H1 (cell line): ENCODE measurements around the gene PROSER2. TPM values are rescaled to one million over a fixed set of nuclear protein-coding genes. Genes with fewer than 3 reads are reported as not detected.
"Not testable (repeated sequence)": the region's sequence is repeated elsewhere in the genome, so short reads cannot be mapped to it uniquely, and the experiment has no call there.

ENCODE experiments used
- CTCF ChIA-PET: fragments of 300-600 bp; sonication (Branson Sonifier 250); formaldehyde crosslinking; loops from one replicate; lab custom pipeline; 2021; ENCODE audit not compliant: partially characterized antibody; lab: Charles Lee
- POLR2A ChIA-PET: fragments of 300-600 bp; sonication (Branson Sonifier 250); formaldehyde crosslinking; loops from one replicate; lab custom pipeline; 2021; ENCODE audit warnings: inconsistent platforms; ENCODE audit not compliant: partially characterized antibody; lab: Charles Lee
- DNase-seq, 2 experiments: peaks; one replicate each; pipeline versions ENCODE4 v3.0.0 to v3.0.0-alpha.2; 2010 to 2022; ENCODE audit warnings: low spot score in 2 of 2, low read depth in 1 of 2, mixed read lengths in 1 of 2
- FAIRE-seq: peaks from 2 replicates; lab custom pipeline; 2011; peaks lifted over from hg19 to GRCh38; lab: Jason Lieb, UNC
- H2AFZ ChIP-seq: 2 replicates; pipeline ENCODE4 v1.8.1; 2012; ENCODE audit warnings: low read length, inconsistent platforms
- H2AK5ac ChIP-seq: 2 replicates; pipeline ENCODE4 v1.6.1; 2013; ENCODE audit warnings: low read depth, low read length
- H2BK120ac ChIP-seq: replicated peaks from 2 replicates; pipeline ENCODE3; 2013; ENCODE audit warnings: low read depth, low read length, inconsistent platforms
- H2BK12ac ChIP-seq: 2 replicates; pipeline ENCODE4 v1.6.1; 2013; ENCODE audit warnings: low read depth, low read length
- H2BK15ac ChIP-seq: 2 replicates; pipeline ENCODE4 v1.6.1; 2013; ENCODE audit warnings: low read length
- H2BK20ac ChIP-seq: 2 replicates; pipeline ENCODE4 v1.6.1; 2013; ENCODE audit warnings: low read length
- H2BK5ac ChIP-seq: 2 replicates; pipeline ENCODE4 v1.6.1; 2013; ENCODE audit warnings: low read depth, low read length
- H3K14ac ChIP-seq: 2 replicates; pipeline ENCODE4 v1.6.1; 2013; ENCODE audit warnings: inconsistent platforms; ENCODE audit not compliant: insufficient read length
- H3K18ac ChIP-seq: 2 replicates; pipeline ENCODE4 v1.6.1; 2013; ENCODE audit warnings: low read length; ENCODE audit errors: extremely low read depth
- H3K23ac ChIP-seq: 2 replicates; pipeline ENCODE4 v1.6.1; 2013; ENCODE audit warnings: inconsistent platforms; ENCODE audit not compliant: insufficient read length
- H3K23me2 ChIP-seq: 2 replicates; pipeline ENCODE4 v1.6.1; 2013; ENCODE audit warnings: low read depth, low read length
- H3K27ac ChIP-seq: 2 replicates; pipeline ENCODE4 v1.6.1; 2011; ENCODE audit warnings: low read depth, low read length, inconsistent platforms
- H3K27me3 ChIP-seq, 4 experiments: replicated peaks in 1 of 4; 1 replicate in 1 of 4; 2 replicates in 3 of 4; pipeline versions ENCODE4 v1.6.1 to v1.8.1; 2011 to 2013; ENCODE audit warnings: low read length in 3 of 4, mild to moderate bottlenecking in 3 of 4, inconsistent platforms in 2 of 4, mixed read lengths in 2 of 4, moderate library complexity in 1 of 4; ENCODE audit not compliant: control insufficient read depth in 3 of 4, insufficient read depth in 3 of 4; ENCODE audit errors: extremely low read depth in 1 of 4
- H3K36me3 ChIP-seq, 4 experiments: 2 replicates each; pipeline versions ENCODE4 v1.6.1 to v1.8.1; 2011 to 2013; ENCODE audit warnings: mild to moderate bottlenecking in 4 of 4, low read length in 3 of 4, moderate library complexity in 2 of 4, control low read depth in 1 of 4, inconsistent platforms in 1 of 4; ENCODE audit not compliant: insufficient read depth in 4 of 4, control insufficient read depth in 2 of 4
- H3K4ac ChIP-seq: replicated peaks from 2 replicates; pipeline ENCODE3; 2013; ENCODE audit warnings: low read length, low read depth, mixed read lengths, inconsistent platforms; ENCODE audit not compliant: insufficient read length
- H3K4me1 ChIP-seq, 4 experiments: replicated peaks in 1 of 4; 1 replicate in 1 of 4; 2 replicates in 3 of 4; pipeline versions ENCODE4 v1.6.1 to v1.8.1; 2011 to 2013; ENCODE audit warnings: low read length in 3 of 4, inconsistent platforms in 2 of 4, mixed read lengths in 1 of 4; ENCODE audit not compliant: insufficient read depth in 4 of 4, control insufficient read depth in 3 of 4
- H3K4me2 ChIP-seq, 2 experiments: 2 replicates each; pipeline versions ENCODE4 v1.6.1 to v1.8.1; 2011 to 2013; ENCODE audit warnings: low read depth in 2 of 2, low read length in 2 of 2, control low read depth in 1 of 2, inconsistent platforms in 1 of 2, mild to moderate bottlenecking in 1 of 2; ENCODE audit not compliant: insufficient read depth in 1 of 2
- H3K4me3 ChIP-seq, 4 experiments: fragments of 200-600, 300-600 bp in 1 of 4; sonication (generic), shearing (Covaris generic), sonication (Bioruptor Twin) in 1 of 4; 2 replicates each; pipeline versions ENCODE4 v1.5.1 to v1.8.1; 2011 to 2016; ENCODE audit warnings: low read length in 4 of 4, low read depth in 3 of 4, control low read depth in 2 of 4, inconsistent platforms in 2 of 4, mild to moderate bottlenecking in 2 of 4, mixed read lengths in 1 of 4, moderate library complexity in 1 of 4; ENCODE audit not compliant: insufficient read depth in 2 of 4; ENCODE audit errors: extremely low read depth in 1 of 4
- H3K56ac ChIP-seq: replicated peaks from 2 replicates; pipeline ENCODE3; 2013; ENCODE audit warnings: low read depth, mild to moderate bottlenecking, mixed read lengths, low read length, inconsistent platforms; ENCODE audit not compliant: insufficient read length
- H3K79me1 ChIP-seq: 2 replicates; pipeline ENCODE4 v1.6.1; 2013; ENCODE audit warnings: low read depth, low read length, control low read depth
- H3K79me2 ChIP-seq, 2 experiments: 2 replicates each; pipeline versions ENCODE4 v1.6.1 to v1.8.1; 2012 to 2013; ENCODE audit warnings: low read length in 2 of 2, mild to moderate bottlenecking in 2 of 2, inconsistent platforms in 1 of 2; ENCODE audit not compliant: insufficient read depth in 2 of 2, control insufficient read depth in 1 of 2
- H3K9ac ChIP-seq, 4 experiments: replicated peaks in 1 of 4; 1 replicate in 1 of 4; 2 replicates in 3 of 4; pipeline versions ENCODE4 v1.6.1 to v1.8.1; 2011 to 2013; ENCODE audit warnings: low read depth in 3 of 4, low read length in 3 of 4, control low read depth in 2 of 4, mild to moderate bottlenecking in 2 of 4, moderate library complexity in 2 of 4, inconsistent platforms in 1 of 4; ENCODE audit errors: extremely low read depth in 1 of 4
- H3K9me3 ChIP-seq, 2 experiments: 2 replicates each; pipeline versions ENCODE4 v1.6.1 to v1.8.1; 2012 to 2013; ENCODE audit warnings: mild to moderate bottlenecking in 2 of 2, moderate library complexity in 2 of 2, control low read depth in 1 of 2, inconsistent platforms in 1 of 2, low read depth in 1 of 2, low read length in 1 of 2, mixed read lengths in 1 of 2; ENCODE audit not compliant: insufficient read depth in 2 of 2
- H4K20me1 ChIP-seq, 2 experiments: replicated peaks in 1 of 2; 2 replicates each; pipeline versions ENCODE3 to v1.8.1; 2011 to 2013; ENCODE audit warnings: inconsistent platforms in 2 of 2, low read length in 2 of 2, mild to moderate bottlenecking in 1 of 2; ENCODE audit not compliant: insufficient read depth in 2 of 2, control insufficient read depth in 1 of 2
- H4K5ac ChIP-seq: 2 replicates; pipeline ENCODE4 v1.6.1; 2013; ENCODE audit warnings: low read length, low read depth, mixed read lengths, inconsistent platforms; ENCODE audit not compliant: insufficient read length
- H4K8ac ChIP-seq: 2 replicates; pipeline ENCODE4 v1.8.0; 2013; ENCODE audit warnings: mild to moderate bottlenecking, moderate library complexity, low read length, inconsistent platforms; ENCODE audit not compliant: insufficient read depth; ENCODE audit errors: extremely low read depth
- H4K91ac ChIP-seq: replicated peaks from 2 replicates; pipeline ENCODE3; 2013; ENCODE audit warnings: low read length, mixed read lengths, inconsistent platforms; ENCODE audit not compliant: insufficient read length
- WGBS, 2 experiments: shearing (Covaris generic) in 1 of 2; methylation state at CpG; one replicate each; pipeline versions ENCODE4 v1.1.6 to v1.1.7; 2013 to 2015; ENCODE audit warnings: low lambda C conversion rate in 2 of 2, mixed read lengths in 2 of 2, inconsistent platforms in 1 of 2, low coverage in 1 of 2, missing lambda C conversion rate in 1 of 2; ENCODE audit not compliant: insufficient replicate concordance in 2 of 2, insufficient coverage in 1 of 2, insufficient read length in 1 of 2; ENCODE audit errors: extremely low coverage in 1 of 2, missing lambda C conversion rate in 1 of 2; 5-methylcytosine and 5-hydroxymethylcytosine counted together
- polyA plus RNA-seq, 7 experiments: library from polyadenylated mRNA; depleted of rRNA in 3 of 7; stranded (reverse) in 5 of 7; unstranded in 2 of 7; fragments of >200 nt in 5 of 7; fragments of 200-250 nt in 2 of 7; gene quantifications; 1 replicate in 5 of 7; 2 replicates in 1 of 7; 4 replicates in 1 of 7; pipeline versions ENCODE4 v1.2.1 to v1.2.3, GENCODE V29; 2011 to 2013; ENCODE audit warnings: missing spikeins in 2 of 7, mixed read lengths in 2 of 7
- total RNA-seq: library from RNA; stranded (reverse); fragmentation: NEBNext Ultra II Directional; extraction: Animal tissue kit (Norgen Biotek cat#: 25700); gene quantifications from 2 replicates; pipeline ENCODE4 v1.2.1, GENCODE V29; 2021

The PROSER2 gene
- total and polyA plus RNA-seq, 2 of the 8 experiments (the other 6 are each of a cell fraction or from before 2014, with no cell fraction given): 3.9 to 13.7 TPM

DNA sequence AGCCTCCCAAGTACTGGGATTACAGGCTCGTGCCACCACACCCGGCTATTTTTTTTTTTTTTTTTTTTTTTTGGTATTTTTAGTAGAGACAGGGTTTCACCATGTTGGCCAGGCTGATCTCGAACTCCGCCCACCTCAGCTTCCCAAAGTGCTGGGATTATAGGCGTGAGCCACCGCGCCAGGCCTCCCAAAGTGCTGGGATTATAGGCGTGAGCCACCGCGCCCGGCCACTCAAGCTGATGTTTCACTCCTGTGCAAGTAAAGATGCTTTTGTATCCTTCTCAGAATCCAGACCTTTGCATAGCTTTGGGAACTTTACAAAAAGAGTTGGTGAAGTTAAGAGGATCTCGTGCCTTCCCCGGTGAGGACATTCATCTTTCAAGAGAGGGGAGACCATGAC, 29.5 kb downstream of the PROSER2 start:
- ChIA-PET POLR2A (interaction anchor here (1.1 to 1.3 kb wide), 2 partner anchors 21 to 24 kb away, joined by 3 read pairs; no protein-coding TSS in a partner anchor), CTCF (interaction anchor here (0.9 to 2.5 kb wide), 18 partner anchors 8 to 170 kb away, joined by 3 to 14 read pairs (median 4); no protein-coding TSS in a partner anchor)
- not testable (repeated sequence) for H3K18ac ChIP-seq, H3K36me3 ChIP-seq, H2BK12ac ChIP-seq, H3K79me2 ChIP-seq, H2BK120ac ChIP-seq, H3K23me2 ChIP-seq, H3K4me3 ChIP-seq, H3K4me1 ChIP-seq, DNase-seq, H3K9ac ChIP-seq, H3K9me3 ChIP-seq, H2BK5ac ChIP-seq, H2AFZ ChIP-seq, H2BK20ac ChIP-seq, H3K4me2 ChIP-seq, H3K27ac ChIP-seq, H3K14ac ChIP-seq, H3K56ac ChIP-seq, H4K8ac ChIP-seq, H2AK5ac ChIP-seq, H4K91ac ChIP-seq, H4K20me1 ChIP-seq, H4K5ac ChIP-seq, H3K79me1 ChIP-seq, H2BK15ac ChIP-seq, H3K4ac ChIP-seq, FAIRE-seq, H3K27me3 ChIP-seq, H3K23ac ChIP-seq
- 98% methylated on average over 9 of the region's 13 CpGs; no CpG with 5 or more reads in 1 of the 2 experiments for WGBS, 2 experiments
